ENCODE data around the gene OR6B2. TPM values are rescaled to one million over a fixed set of nuclear protein-coding genes. Genes with fewer than 3 reads are reported as not detected.
A peak's percentile ranks its signal among the peaks of the same experiment; 100 is the strongest.
"Not testable (repeated sequence)": the region's sequence is repeated elsewhere in the genome, so short reads cannot be mapped to it uniquely, and the experiment has no call there.

Gene OR6B2
- total and polyA plus RNA-seq, 4 donors: not detected

DNA sequence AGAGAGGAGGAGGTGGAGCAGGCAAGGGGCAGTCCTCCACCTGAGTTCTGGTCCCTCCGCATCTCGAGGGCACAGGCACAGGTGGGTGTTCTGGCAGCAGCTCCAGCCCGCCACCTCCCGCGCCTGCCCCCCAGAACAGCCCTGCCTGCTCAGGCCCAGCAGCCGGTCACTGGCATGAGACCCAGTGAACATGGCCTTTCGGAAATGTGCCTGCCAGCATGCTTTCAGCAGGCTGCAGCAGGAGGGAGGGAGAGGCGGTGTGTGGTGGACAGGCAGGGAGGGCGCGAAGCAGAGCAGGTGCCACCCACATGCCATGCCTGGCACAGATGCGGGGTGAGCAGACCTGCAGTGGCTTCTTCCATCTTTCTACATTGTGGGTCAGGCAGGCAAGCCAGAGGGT is 26.4 kb upstream of the OR6B2 start:
- no peak overlapping the region for H3K4me3 ChIP-seq (ENCODE audit: low read depth, low read length)
- H3K9me3 ChIP-seq (ENCODE audit: control insufficient read depth, insufficient read depth, low read length): no peaks in the 10 kb centered on the region
- H3K36me3 ChIP-seq (ENCODE audit: control insufficient read depth, insufficient read depth, low read length): no peaks in the 10 kb centered on the region
- H3K4me1 ChIP-seq (ENCODE audit: control insufficient read depth, insufficient read depth, low read length): peaks cover 5% of the 10 kb centered on the region
- no peak for DNase-seq (ENCODE audit: low read depth in 4 of 6, low spot score in 6 of 6)
- H3K27ac ChIP-seq (ENCODE audit: low read depth, low read length): no peak overlapping the region
- peaks cover 7% of the 10 kb centered on the region for H3K27me3 ChIP-seq (ENCODE audit: control insufficient read depth, insufficient read depth, low read length)
- WGBS (ENCODE audit: insufficient coverage): 85% methylated on average over 11 of the region's 11 CpGs

DNA sequence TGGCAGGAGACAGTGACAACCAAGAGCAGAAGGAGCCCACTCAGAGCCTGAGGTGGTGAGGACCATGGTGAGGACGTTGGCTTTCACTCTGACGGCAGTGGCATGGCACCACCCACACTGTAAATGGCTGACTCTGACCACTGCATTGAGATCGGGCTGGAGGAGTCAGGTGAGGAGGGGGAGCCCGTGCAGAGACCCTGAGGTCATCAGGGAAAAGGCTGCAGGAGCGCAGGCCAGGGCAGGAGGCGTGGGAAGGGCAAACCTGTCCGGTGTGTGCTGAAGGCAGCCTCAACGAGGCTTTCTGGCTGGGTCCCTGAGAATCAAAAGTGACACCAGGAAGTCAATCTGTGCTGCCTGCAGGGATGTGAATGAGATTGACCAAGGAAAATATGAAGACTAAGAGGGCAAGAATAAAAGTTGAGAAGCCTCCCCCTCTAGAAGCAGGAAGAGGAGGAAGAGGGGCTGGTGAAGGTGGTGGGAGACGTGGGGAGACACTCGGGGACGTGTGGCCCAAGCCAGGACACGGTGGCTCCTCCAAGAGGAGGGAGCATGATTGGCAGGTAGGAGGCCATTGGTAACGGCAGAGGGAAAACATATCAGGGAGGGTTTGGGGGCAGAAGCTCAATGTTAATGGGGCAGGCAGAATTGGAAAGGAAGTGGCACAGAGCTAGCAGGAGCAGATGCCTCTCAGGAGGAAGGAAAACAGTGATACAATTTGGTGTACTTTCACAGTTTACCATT is 25.1 kb upstream of the OR6B2 start:
- H3K27ac ChIP-seq (ENCODE audit: low read depth, low read length): no peak overlapping the region
- no peak overlapping the region for H3K4me3 ChIP-seq (ENCODE audit: low read depth, low read length)
- H3K27me3 ChIP-seq (ENCODE audit: control insufficient read depth, insufficient read depth, low read length): peaks cover 7% of the 10 kb centered on the region
- peaks cover 5% of the 10 kb centered on the region for H3K4me1 ChIP-seq (ENCODE audit: control insufficient read depth, insufficient read depth, low read length)
- no peaks in the 10 kb centered on the region for H3K9me3 ChIP-seq (ENCODE audit: control insufficient read depth, insufficient read depth, low read length)
- no peak for DNase-seq (ENCODE audit: low read depth in 4 of 6, low spot score in 6 of 6)
- WGBS (ENCODE audit: insufficient coverage): 52% methylated on average over 13 of the region's 13 CpGs
- H3K36me3 ChIP-seq (ENCODE audit: control insufficient read depth, insufficient read depth, low read length): no peaks in the 10 kb centered on the region

DNA sequence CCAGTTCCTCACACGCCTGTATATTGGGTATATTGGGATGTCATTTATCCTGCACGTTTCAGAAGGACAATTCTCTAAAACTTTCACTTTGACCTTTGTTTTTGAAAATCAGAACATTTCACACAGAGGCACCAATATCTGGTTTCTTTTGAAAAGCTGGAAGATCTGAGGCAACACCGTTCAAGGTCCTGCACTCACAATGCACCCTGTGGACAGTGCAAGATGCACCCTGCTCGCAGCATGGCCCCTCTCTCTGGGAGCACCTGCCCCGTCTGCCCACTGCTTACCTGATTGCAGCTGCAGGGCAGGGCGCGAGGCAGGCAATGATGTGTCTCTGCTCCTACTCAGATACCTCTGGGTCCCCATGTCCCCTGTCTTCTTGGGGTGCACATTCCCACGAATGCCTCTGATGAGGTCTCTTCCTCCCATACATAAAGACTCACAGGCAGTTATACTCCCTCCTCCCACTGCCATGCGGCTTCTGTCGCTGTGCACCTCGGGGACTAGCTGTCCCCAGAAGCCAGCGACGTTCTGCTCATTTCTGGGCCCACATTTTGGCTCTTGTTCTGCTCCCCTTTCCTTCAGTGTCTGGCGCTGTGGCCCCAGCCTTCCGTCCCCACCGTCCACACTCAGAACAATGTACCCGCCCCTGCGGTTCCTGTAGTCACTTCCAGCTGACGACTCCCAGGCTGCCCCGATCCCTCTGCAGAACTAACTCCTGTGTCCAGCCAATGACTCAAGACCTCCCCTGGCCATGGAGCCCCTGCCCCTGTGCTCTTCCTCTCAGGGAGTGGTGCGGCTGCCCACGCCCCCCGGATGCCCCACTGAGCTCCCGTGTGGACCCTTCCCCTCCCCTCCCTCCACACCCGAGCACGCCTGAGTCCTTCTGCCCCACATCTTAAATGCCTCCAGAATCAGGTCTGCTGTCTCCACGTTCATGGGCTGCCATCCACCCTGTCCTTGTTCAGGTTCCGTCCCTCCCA is 23.2 kb upstream of the OR6B2 start, which contains the start of gene OR6B3:
OR6B3 (minus strand) TSS at position 349 of the 983 bp plus-strand sequence.
- whole genome bisulfite sequencing (ENCODE audit: insufficient coverage): 61% methylated on average over 27 of the region's 28 CpGs
- Histone ChIP-seq H3K27me3 (ENCODE audit: control insufficient read depth, insufficient read depth, low read length) (peaks cover 7% of the 10 kb centered on the region), H3K4me3 (ENCODE audit: low read depth, low read length) (no peak within 1 kb of the TSS), H3K4me1 (ENCODE audit: control insufficient read depth, insufficient read depth, low read length) (peaks cover 5% of the 10 kb centered on the region), H3K27ac (ENCODE audit: low read depth, low read length) (peak within 1 kb of the TSS; percentile 47), H3K9me3 (ENCODE audit: control insufficient read depth, insufficient read depth, low read length) (no peaks in the 10 kb centered on the region), H3K36me3 (ENCODE audit: control insufficient read depth, insufficient read depth, low read length) (no peaks in the 10 kb centered on the region)
- DNase-seq (ENCODE audit: low read depth in 4 of 6, low spot score in 6 of 6): no peak

DNA sequence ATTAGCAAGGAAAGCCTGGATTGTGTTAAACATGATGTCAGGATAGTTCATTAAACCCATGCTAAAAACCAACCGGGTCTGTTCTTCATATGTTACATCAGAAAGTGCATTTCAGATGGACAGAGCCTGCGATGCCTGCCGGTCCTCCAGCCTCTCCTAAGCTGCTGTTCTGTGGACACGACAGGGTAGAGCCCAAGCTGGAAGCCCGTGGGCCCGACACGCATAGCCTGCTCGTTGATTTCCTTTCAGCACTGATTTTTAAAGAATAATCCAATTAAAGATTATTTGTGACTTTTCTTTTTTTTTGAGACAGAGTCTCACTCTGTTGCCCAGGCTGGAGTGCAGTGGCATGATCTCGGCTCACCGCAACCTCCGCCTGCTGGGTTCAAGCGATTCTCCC is 22.3 kb upstream of the OR6B2 start:
- H3K9me3 ChIP-seq (ENCODE audit: control insufficient read depth, insufficient read depth, low read length): no peaks in the 10 kb centered on the region
- DNase-seq (ENCODE audit: low read depth in 4 of 6, low spot score in 6 of 6): no peak
- peak overlapping the region; percentile 47 for H3K27ac ChIP-seq (ENCODE audit: low read depth, low read length)
- H3K27me3 ChIP-seq (ENCODE audit: control insufficient read depth, insufficient read depth, low read length): peaks cover 9% of the 10 kb centered on the region
- peaks cover 5% of the 10 kb centered on the region for H3K4me1 ChIP-seq (ENCODE audit: control insufficient read depth, insufficient read depth, low read length)
- 94% methylated on average over 8 of the region's 12 CpGs for WGBS (ENCODE audit: insufficient coverage)
- H3K36me3 ChIP-seq (ENCODE audit: control insufficient read depth, insufficient read depth, low read length): no peaks in the 10 kb centered on the region
- no peak overlapping the region for H3K4me3 ChIP-seq (ENCODE audit: low read depth, low read length)

DNA sequence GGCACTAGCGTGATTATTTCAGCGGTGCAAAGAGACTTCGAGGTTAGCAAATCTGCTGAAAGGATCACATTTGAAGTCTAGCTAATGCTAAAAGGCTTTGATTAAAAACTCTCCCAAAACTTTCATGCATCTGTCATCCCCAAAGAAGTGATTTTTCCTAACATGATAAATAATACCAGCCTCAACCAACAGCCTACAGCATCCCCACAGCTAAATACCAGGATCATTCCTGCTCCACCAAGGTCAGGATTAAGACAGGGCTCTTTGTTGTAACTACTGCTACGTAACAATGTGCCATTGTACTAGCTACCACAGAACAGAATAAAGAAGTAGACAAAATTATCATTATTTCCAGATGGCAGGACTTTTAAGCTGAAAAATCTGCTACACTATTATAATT is 21.5 kb upstream of the OR6B2 start:
- Histone ChIP-seq H3K27ac (ENCODE audit: low read depth, low read length) (peak overlapping the region; percentile 79), H3K27me3 (ENCODE audit: control insufficient read depth, insufficient read depth, low read length) (peaks cover 9% of the 10 kb centered on the region), H3K36me3 (ENCODE audit: control insufficient read depth, insufficient read depth, low read length) (no peaks in the 10 kb centered on the region), H3K4me3 (ENCODE audit: low read depth, low read length) (no peak overlapping the region), H3K9me3 (ENCODE audit: control insufficient read depth, insufficient read depth, low read length) (no peaks in the 10 kb centered on the region), H3K4me1 (ENCODE audit: control insufficient read depth, insufficient read depth, low read length) (peaks cover 2% of the 10 kb centered on the region)
- 68% methylated on average over 3 of the region's 4 CpGs for WGBS (ENCODE audit: insufficient coverage)
- DNase-seq (ENCODE audit: low read depth in 4 of 6, low spot score in 6 of 6): peak in 1 of 6 donors; percentile 22

DNA sequence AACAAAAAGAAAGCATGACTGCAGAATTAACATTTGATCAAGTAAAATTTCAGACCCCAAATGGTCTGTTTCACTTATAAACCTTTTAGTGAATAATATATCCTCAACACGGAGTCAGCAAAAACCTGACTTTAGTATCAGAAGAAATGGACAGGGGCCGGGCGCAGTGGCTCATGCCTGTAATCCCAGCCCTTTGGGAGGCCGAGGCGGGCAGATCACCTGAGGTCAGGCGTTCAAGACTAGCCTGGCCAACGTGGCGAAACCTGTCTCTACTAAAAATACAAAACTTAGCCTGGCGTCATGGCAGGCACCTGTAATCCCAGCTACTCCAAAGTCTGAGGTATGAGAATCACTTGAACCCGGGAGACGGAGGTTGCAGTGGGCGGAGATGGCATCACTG is 20.0 kb upstream of the OR6B2 start:
- 86% methylated on average over 11 of the region's 12 CpGs for WGBS (ENCODE audit: insufficient coverage)
- no peaks in the 10 kb centered on the region for H3K4me1 ChIP-seq (ENCODE audit: control insufficient read depth, insufficient read depth, low read length)
- DNase-seq (ENCODE audit: low read depth in 4 of 6, low spot score in 6 of 6): no peak
- peaks cover 9% of the 10 kb centered on the region for H3K27me3 ChIP-seq (ENCODE audit: control insufficient read depth, insufficient read depth, low read length)
- no peaks in the 10 kb centered on the region for H3K36me3 ChIP-seq (ENCODE audit: control insufficient read depth, insufficient read depth, low read length)
- H3K27ac ChIP-seq (ENCODE audit: low read depth, low read length): peak overlapping the region; percentile 79
- H3K4me3 ChIP-seq (ENCODE audit: low read depth, low read length): no peak overlapping the region
- no peaks in the 10 kb centered on the region for H3K9me3 ChIP-seq (ENCODE audit: control insufficient read depth, insufficient read depth, low read length)

DNA sequence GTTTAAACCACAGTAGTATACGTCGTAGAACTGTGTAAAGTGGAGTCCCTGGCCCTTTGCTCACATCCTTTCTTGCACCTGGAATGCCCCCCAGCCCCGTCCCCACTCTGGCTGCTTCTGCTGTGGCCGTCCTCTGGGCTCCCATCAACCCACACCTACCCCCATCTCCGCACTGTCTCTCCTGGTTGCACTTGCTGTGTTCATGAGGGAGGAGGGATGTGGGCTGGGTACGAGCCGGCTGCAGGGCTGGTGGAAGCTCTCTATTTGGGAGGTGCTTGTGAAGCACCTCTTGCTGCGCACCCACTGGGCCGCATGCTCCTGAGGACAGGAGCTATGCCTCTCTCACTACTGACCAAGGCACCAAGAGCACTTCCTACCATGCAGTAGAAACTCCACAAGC is 18.0 kb upstream of the OR6B2 start:
- no peak overlapping the region for H3K4me3 ChIP-seq (ENCODE audit: low read depth, low read length)
- H3K27ac ChIP-seq (ENCODE audit: low read depth, low read length): no peak overlapping the region
- H3K9me3 ChIP-seq (ENCODE audit: control insufficient read depth, insufficient read depth, low read length): no peaks in the 10 kb centered on the region

DNA sequence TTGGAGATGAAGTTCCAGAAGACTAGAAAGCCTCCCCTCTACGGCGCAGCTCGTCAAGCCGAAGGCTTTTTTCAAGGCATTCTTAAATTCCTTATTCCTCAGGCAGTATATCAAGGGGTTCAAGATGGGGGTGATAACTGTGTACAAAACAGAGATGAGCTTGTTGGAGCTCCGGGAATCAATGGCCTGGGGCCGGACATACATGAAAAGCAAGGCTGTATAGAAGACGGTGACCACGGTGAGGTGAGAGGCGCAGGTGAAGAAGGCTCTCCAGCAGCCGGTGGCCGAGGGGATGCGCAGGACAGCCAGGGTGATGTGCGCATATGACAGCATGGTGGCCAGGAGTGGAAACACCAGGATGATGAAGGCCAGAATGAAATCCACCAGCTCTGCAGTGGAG is 14.9 kb upstream of the OR6B2 start:
- H3K27me3 ChIP-seq (ENCODE audit: control insufficient read depth, insufficient read depth, low read length): peaks cover 6% of the 10 kb centered on the region
- no peak overlapping the region for H3K27ac ChIP-seq (ENCODE audit: low read depth, low read length)
- no peak for DNase-seq (ENCODE audit: low read depth in 4 of 6, low spot score in 6 of 6)
- no peaks in the 10 kb centered on the region for H3K36me3 ChIP-seq (ENCODE audit: control insufficient read depth, insufficient read depth, low read length)
- H3K9me3 ChIP-seq (ENCODE audit: control insufficient read depth, insufficient read depth, low read length): no peaks in the 10 kb centered on the region
- no peak overlapping the region for H3K4me3 ChIP-seq (ENCODE audit: low read depth, low read length)
- H3K4me1 ChIP-seq (ENCODE audit: control insufficient read depth, insufficient read depth, low read length): no peaks in the 10 kb centered on the region
- 94% methylated on average over 8 of the region's 13 CpGs for WGBS (ENCODE audit: insufficient coverage)

More for the DNA sequence above, 18.0 kb upstream of the OR6B2 start:
- Histone ChIP-seq H3K27me3 (ENCODE audit: control insufficient read depth, insufficient read depth, low read length) (peaks cover 3% of the 10 kb centered on the region), H3K4me1 (ENCODE audit: control insufficient read depth, insufficient read depth, low read length) (no peaks in the 10 kb centered on the region), H3K36me3 (ENCODE audit: control insufficient read depth, insufficient read depth, low read length) (no peaks in the 10 kb centered on the region)
- DNase-seq (ENCODE audit: low read depth in 4 of 6, low spot score in 6 of 6): no peak
- WGBS (ENCODE audit: insufficient coverage): 75% methylated on average over 2 of the region's 9 CpGs

DNA sequence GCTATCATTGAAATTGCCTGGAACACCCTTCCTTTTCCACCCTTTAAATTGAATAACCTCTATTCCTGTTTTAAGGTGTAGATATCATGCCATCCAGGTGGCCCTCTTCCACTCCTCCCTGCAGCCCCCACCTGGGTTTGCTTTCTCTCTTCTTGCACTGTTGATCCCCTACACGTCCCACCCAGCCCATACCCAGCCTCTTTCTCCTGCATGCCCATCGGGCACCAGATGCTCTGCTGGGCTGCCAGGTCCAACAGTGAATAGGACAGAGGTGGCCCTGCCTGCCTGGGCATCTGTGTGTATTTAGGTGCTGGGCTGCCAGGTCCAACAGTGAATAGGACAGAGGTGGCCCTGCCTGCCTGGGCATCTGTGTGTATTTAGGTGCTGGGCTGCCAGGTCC is 13.9 kb upstream of the OR6B2 start:
- H3K27ac ChIP-seq (ENCODE audit: low read depth, low read length); H3K4me1 ChIP-seq (ENCODE audit: control insufficient read depth, insufficient read depth, low read length); H3K36me3 ChIP-seq (ENCODE audit: control insufficient read depth, insufficient read depth, low read length); H3K27me3 ChIP-seq (ENCODE audit: control insufficient read depth, insufficient read depth, low read length); DNase-seq (ENCODE audit: low read depth in 4 of 6, low spot score in 6 of 6); H3K9me3 ChIP-seq (ENCODE audit: control insufficient read depth, insufficient read depth, low read length); H3K4me3 ChIP-seq (ENCODE audit: low read depth, low read length): not testable (repeated sequence)
- no CpG with 5 or more reads among the region's 2 CpGs for WGBS (ENCODE audit: insufficient coverage)

All from spinal cord (tissue), 10 donors.